H9 (cell line): ENCODE measurements around the gene PLEKHA1. TPM values are rescaled to one million over a fixed set of nuclear protein-coding genes. Genes with fewer than 3 reads are reported as not detected.

Experiments used
- DNase-seq: peaks from one replicate; pipeline ENCODE4 v3.0.0-alpha.2; 2017
- H2AFZ ChIP-seq: one replicate; pipeline ENCODE4 v1.6.1; 2013; ENCODE audit warnings: mild to moderate bottlenecking, low read length, control low read depth, moderate library complexity
- H2AK5ac ChIP-seq: 2 replicates; pipeline ENCODE4 v1.6.1; 2013; ENCODE audit warnings: low read length, control low read depth, mixed read lengths; ENCODE audit not compliant: insufficient read length
- H2BK120ac ChIP-seq: one replicate; pipeline ENCODE4 v1.6.1; 2013; ENCODE audit warnings: low read depth, mild to moderate bottlenecking, low read length, control low read depth, inconsistent platforms; ENCODE audit not compliant: poor library complexity, severe bottlenecking
- H2BK12ac ChIP-seq: 2 replicates; pipeline ENCODE4 v1.6.1; 2013; ENCODE audit warnings: low read length, control low read depth, mixed read lengths, low read depth; ENCODE audit not compliant: insufficient read length
- H2BK15ac ChIP-seq: 2 replicates; pipeline ENCODE4 v1.6.1; 2013; ENCODE audit warnings: low read depth, low read length, control low read depth
- H2BK20ac ChIP-seq: one replicate; pipeline ENCODE4 v1.6.1; 2013; ENCODE audit warnings: low read depth, mild to moderate bottlenecking, low read length, control low read depth, inconsistent platforms; ENCODE audit not compliant: poor library complexity, severe bottlenecking
- H2BK5ac ChIP-seq: 2 replicates; pipeline ENCODE4 v1.6.1; 2013; ENCODE audit warnings: low read length, control low read depth, mixed read lengths; ENCODE audit not compliant: insufficient read length
- H3K14ac ChIP-seq: 2 replicates; pipeline ENCODE4 v1.6.1; 2013; ENCODE audit warnings: low read length, control low read depth; ENCODE audit not compliant: insufficient read depth
- H3K18ac ChIP-seq: 2 replicates; pipeline ENCODE4 v1.6.1; 2013; ENCODE audit warnings: low read depth, mild to moderate bottlenecking, mixed read lengths, low read length, control low read depth; ENCODE audit not compliant: insufficient read length
- H3K23ac ChIP-seq: 2 replicates; pipeline ENCODE4 v1.6.1; 2013; ENCODE audit warnings: low read length, control low read depth, mixed read lengths, low read depth; ENCODE audit not compliant: insufficient read length
- H3K23me2 ChIP-seq: 2 replicates; pipeline ENCODE4 v1.6.1; 2013; ENCODE audit warnings: low read depth, mild to moderate bottlenecking, mixed read lengths, low read length, control low read depth; ENCODE audit not compliant: insufficient read length, poor library complexity, severe bottlenecking
- H3K27ac ChIP-seq: 2 replicates; pipeline ENCODE4 v1.5.1; 2013; ENCODE audit warnings: low read length, control low read depth, mixed read lengths, low read depth; ENCODE audit not compliant: insufficient read length
- H3K27me3 ChIP-seq: 2 replicates; pipeline ENCODE4 v1.6.1; 2013; ENCODE audit warnings: low read length, control low read depth, inconsistent platforms; ENCODE audit not compliant: insufficient read depth
- H3K4ac ChIP-seq: 2 replicates; pipeline ENCODE4 v1.6.1; 2013; ENCODE audit warnings: low read depth, mild to moderate bottlenecking, control low read depth, inconsistent platforms, low read length, moderate library complexity
- H3K4me1 ChIP-seq: 2 replicates; pipeline ENCODE4 v1.6.1; 2013; ENCODE audit warnings: low read length, control low read depth, inconsistent platforms; ENCODE audit not compliant: insufficient read depth
- H3K4me2 ChIP-seq: 2 replicates; pipeline ENCODE4 v1.6.1; 2013; ENCODE audit warnings: low read length, control low read depth, mixed read lengths; ENCODE audit not compliant: insufficient read length, insufficient read depth
- H3K56ac ChIP-seq: 2 replicates; pipeline ENCODE4 v1.6.1; 2013; ENCODE audit warnings: low read depth, mild to moderate bottlenecking, mixed read lengths, low read length, control low read depth; ENCODE audit not compliant: insufficient read length
- H3K79me1 ChIP-seq: 2 replicates; pipeline ENCODE4 v1.6.1; 2013; ENCODE audit warnings: low read depth, mild to moderate bottlenecking, moderate library complexity, low read length, control low read depth, inconsistent platforms; ENCODE audit not compliant: insufficient read depth, poor library complexity, severe bottlenecking
- H3K79me2 ChIP-seq: 2 replicates; pipeline ENCODE4 v1.6.1; 2013; ENCODE audit warnings: low read length, control low read depth, inconsistent platforms; ENCODE audit not compliant: insufficient read depth
- H3K9ac ChIP-seq: 2 replicates; pipeline ENCODE4 v1.6.1; 2013; ENCODE audit warnings: low read length, control low read depth, mixed read lengths; ENCODE audit not compliant: insufficient read length; ENCODE audit errors: extremely low read depth
- H3K9me3 ChIP-seq: one replicate; pipeline ENCODE4 v1.6.1; 2013; ENCODE audit warnings: low read depth, low read length, inconsistent platforms; ENCODE audit not compliant: control insufficient read depth
- H3T11ph ChIP-seq: one replicate; pipeline ENCODE4 v1.6.1; 2013; ENCODE audit warnings: mild to moderate bottlenecking, low read length, control low read depth, inconsistent platforms
- H4K20me1 ChIP-seq: one replicate; pipeline ENCODE4 v1.6.1; 2013; ENCODE audit not compliant: control insufficient read depth, insufficient read length, insufficient read depth
- H4K5ac ChIP-seq: 2 replicates; pipeline ENCODE4 v1.6.1; 2013; ENCODE audit warnings: low read depth, mild to moderate bottlenecking, mixed read lengths, low read length, control low read depth; ENCODE audit not compliant: insufficient read length
- H4K8ac ChIP-seq: replicated peaks from 2 replicates; pipeline ENCODE4 v1.6.1; 2013; ENCODE audit warnings: low read length, control low read depth, mixed read lengths, low read depth; ENCODE audit not compliant: insufficient read length
- H4K91ac ChIP-seq: 2 replicates; pipeline ENCODE4 v1.6.1; 2013; ENCODE audit warnings: low read depth, mild to moderate bottlenecking, moderate library complexity, mixed read lengths, low read length, control low read depth; ENCODE audit not compliant: insufficient read length
- H3K27ac Mint-ChIP-seq, 3 experiments: 2 replicates in 2 of 3; 3 replicates in 1 of 3; pipeline ENCODE4 v1.8.0; 2020 to 2021; ENCODE audit warnings: mixed read lengths in 3 of 3, mild to moderate bottlenecking in 1 of 3, moderate library complexity in 1 of 3
- H3K27me3 Mint-ChIP-seq: 2 replicates; pipeline ENCODE4 v1.8.0; 2021; ENCODE audit warnings: low read depth, mild to moderate bottlenecking, moderate library complexity, mixed read lengths
- H3K36me3 Mint-ChIP-seq, 3 experiments: 2 replicates in 2 of 3; 3 replicates in 1 of 3; pipeline ENCODE4 v1.8.0; 2020 to 2021; ENCODE audit warnings: low read depth in 3 of 3, mixed read lengths in 3 of 3; ENCODE audit not compliant: insufficient read depth in 1 of 3
- H3K4me1 Mint-ChIP-seq, 2 experiments: 2 replicates each; pipeline ENCODE4 v1.8.0; 2020; ENCODE audit warnings: mixed read lengths in 2 of 2
- H3K4me3 Mint-ChIP-seq, 2 experiments: 2 replicates in 1 of 2; 3 replicates in 1 of 2; pipeline ENCODE4 v1.8.0; 2020 to 2021; ENCODE audit warnings: mild to moderate bottlenecking in 2 of 2, mixed read lengths in 2 of 2, moderate library complexity in 1 of 2
- H3K9me3 Mint-ChIP-seq, 2 experiments: 2 replicates in 1 of 2; 3 replicates in 1 of 2; pipeline ENCODE4 v1.8.0; 2020; ENCODE audit warnings: mild to moderate bottlenecking in 2 of 2, mixed read lengths in 2 of 2, moderate library complexity in 1 of 2
- CTCF ChIP-seq: fragments of 200-600 bp; sonication (generic); conservative IDR thresholded peaks from 3 replicates; pipeline ENCODE4 v1.8.0; 2021; ENCODE audit warnings: antibody characterized with exemption, mild to moderate bottlenecking
- WGBS: extraction: QIAGEN DNeasy Blood & Tissue Kit; methylation state at CpG from one replicate; pipeline ENCODE4 v1.1.7; 2013; ENCODE audit warnings: missing lambda C conversion rate, low lambda C conversion rate, mixed read lengths; ENCODE audit not compliant: insufficient read length; ENCODE audit errors: extremely low coverage; 5-methylcytosine and 5-hydroxymethylcytosine counted together
- total RNA-seq: library from RNA; stranded (reverse); gene quantifications from 2 replicates; pipeline ENCODE4 v1.2.1, GENCODE V29; 2021

The PLEKHA1 gene
- total RNA-seq, 1 experiment from 2014 or later = 32.7 TPM

- H3K9me3 ChIP-seq = no peaks in the 10 kb centered on the region
- H3K56ac ChIP-seq = no peak within 1 kb of the TSS
- no peaks in the 10 kb centered on the region for H3K27me3 ChIP-seq
- H3K27me3 Mint-ChIP-seq = peaks cover 22% of the 10 kb centered on the region
- H3K79me2 ChIP-seq = no peaks in the 10 kb centered on the region
- WGBS = no CpG with 5 or more reads among the region's 7 CpGs
- H4K5ac ChIP-seq = no peak within 1 kb of the TSS
- no peak for TF ChIP-seq CTCF
- H3K4me1 Mint-ChIP-seq = peaks cover 8 to 11% of the 10 kb centered on the region in 2 experiments
- H3K4ac ChIP-seq = no peak within 1 kb of the TSS
- no peak within 1 kb of the TSS for H2BK12ac ChIP-seq
- no peak within 1 kb of the TSS for H2AFZ ChIP-seq
- no peak within 1 kb of the TSS for H3K9ac ChIP-seq
- no peak within 1 kb of the TSS for H3K18ac ChIP-seq
- no peak within 1 kb of the TSS for H4K8ac ChIP-seq
- H2BK20ac ChIP-seq = no peak within 1 kb of the TSS
- H4K20me1 ChIP-seq = no peaks in the 10 kb centered on the region
- no peak within 1 kb of the TSS for H4K91ac ChIP-seq
- H3K79me1 ChIP-seq = no peaks in the 10 kb centered on the region
- no peaks in the 10 kb centered on the region for H3K9me3 Mint-ChIP-seq
- H3K4me3 Mint-ChIP-seq = no peak within 1 kb of the TSS
- no peak within 1 kb of the TSS for H2AK5ac ChIP-seq
- H3K27ac ChIP-seq = no peak within 1 kb of the TSS
- H3K14ac ChIP-seq = no peak within 1 kb of the TSS
- no peaks in the 10 kb centered on the region for H3K4me1 ChIP-seq
- H3K36me3 Mint-ChIP-seq = no peaks in the 10 kb centered on the region
- DNase-seq = no peak
- H3K27ac Mint-ChIP-seq = no peak within 1 kb of the TSS
- no peak within 1 kb of the TSS for H3K23ac ChIP-seq
- no peak within 1 kb of the TSS for H2BK15ac ChIP-seq
- H3T11ph ChIP-seq = no peak within 1 kb of the TSS
- H2BK120ac ChIP-seq = no peak within 1 kb of the TSS
- H2BK5ac ChIP-seq = no peak within 1 kb of the TSS
- no peak within 1 kb of the TSS for H3K4me2 ChIP-seq
- H3K23me2 ChIP-seq = no peaks in the 10 kb centered on the region
Observed at GRCh38 chr10:122454603-122455080, 80.1 kb downstream of the PLEKHA1 start, which contains the start of gene ARMS2. ARMS2 (plus strand) TSS chr10:122454653; CDS start chr10:122454728, 75 bp downstream.
